K562 (cell line): ENCODE data around the gene COASY. TPM values are rescaled to one million over a fixed set of nuclear protein-coding genes. Genes with fewer than 3 reads are reported as not detected.
A peak's percentile ranks its signal among the peaks of the same experiment; 100 is the strongest.

ENCODE experiments used
- ELF4 ChIP-seq: fragments of 450-650 bp; formaldehyde crosslinking; IDR thresholded peaks from 2 replicates; pipeline ENCODE4 v1.4.0; 2022; ENCODE audit warnings: missing genetic modification characterization
- FOXK1 ChIP-seq: sonication (generic); formaldehyde crosslinking; IDR thresholded peaks from 2 replicates; pipeline ENCODE4 v1.8.0; 2022; ENCODE audit warnings: missing genetic modification reagents, mild to moderate bottlenecking, borderline replicate concordance
- FOXM1 ChIP-seq, 2 experiments: fragments of 450-650 bp in 1 of 2; sonication (generic) in 1 of 2; formaldehyde crosslinking in 1 of 2; IDR thresholded peaks; 2 replicates each; pipeline versions ENCODE4 v1.6.1 to v1.9.0; 2017 to 2022; ENCODE audit warnings: low read depth in 2 of 2, mild to moderate bottlenecking in 2 of 2, missing genetic modification reagents in 1 of 2, moderate library complexity in 1 of 2
- KDM1A ChIP-seq, 2 experiments: fragments of 450-650 bp; IDR thresholded peaks; 2 replicates each; pipeline ENCODE4 v1.6.1; 2016; ENCODE audit warnings: mild to moderate bottlenecking in 2 of 2
- MBD1 ChIP-seq: fragments of 250-450 bp; sonication (Bioruptor Pico); IDR thresholded peaks from 2 replicates; pipeline ENCODE4 v1.8.0; 2022; ENCODE audit warnings: inconsistent platforms
- NBN ChIP-seq: fragments of 450-650 bp; IDR thresholded peaks from 2 replicates; pipeline ENCODE4 v1.6.1; 2016; ENCODE audit warnings: low read depth, mild to moderate bottlenecking
- NFE2 ChIP-seq: IDR thresholded peaks from 2 replicates; pipeline ENCODE4 v1.6.1; 2014; ENCODE audit warnings: antibody characterized with exemption, low read depth
- POLR2G ChIP-seq: fragments of 200-400 bp; formaldehyde crosslinking; IDR thresholded peaks from 2 replicates; pipeline ENCODE4 v1.6.1; 2017; ENCODE audit warnings: low read depth, mild to moderate bottlenecking, antibody characterized with exemption, low read length, moderate library complexity
- SAFB ChIP-seq: fragments of 200-400 bp; formaldehyde crosslinking; IDR thresholded peaks from 2 replicates; pipeline ENCODE4 v1.6.1; 2017; ENCODE audit warnings: low read depth, low read length, borderline replicate concordance
- SMARCA5 ChIP-seq: fragments of 450-650 bp; IDR thresholded peaks from 2 replicates; pipeline ENCODE4 v1.6.1; 2016
- SPI1 ChIP-seq: IDR thresholded peaks from 2 replicates; pipeline ENCODE4 v1.6.1; 2011; ENCODE audit warnings: low read depth, low read length, control low read depth, borderline replicate concordance
- XRCC4 ChIP-seq: IDR thresholded peaks from one replicate; pipeline ENCODE4 v1.6.1; 2011; ENCODE audit not compliant: insufficient read depth, insufficient read length; ENCODE audit errors: extremely low read depth
- ZNF609 ChIP-seq: sonication (generic); formaldehyde crosslinking; IDR thresholded peaks from 2 replicates; pipeline ENCODE4 v1.8.1; 2023; ENCODE audit warnings: missing genetic modification reagents, mild to moderate bottlenecking, borderline replicate concordance
- ZNF830 ChIP-seq: fragments of 250-450 bp; sonication (Bioruptor Pico); IDR thresholded peaks from 2 replicates; pipeline ENCODE4 v1.5.0; 2021; ENCODE audit warnings: mild to moderate bottlenecking
- polyA plus RNA-seq, 8 experiments: library from polyadenylated mRNA; depleted of rRNA in 4 of 8; stranded (reverse) in 5 of 8; unstranded in 3 of 8; fragments of >200 nt; fragmentation: Nextera tagmentation in 2 of 8; fragmentation: Illumina TruSeq in 1 of 8; extraction: Ambion mirVana in 2 of 8; extraction: Trizol in 1 of 8; gene quantifications; 2 replicates each; pipeline versions ENCODE4 v1.2.1 to v1.2.3, GENCODE V29; 2011 to 2014; ENCODE audit warnings: inconsistent platforms in 1 of 8, missing spikeins in 1 of 8
- total RNA-seq, 7 experiments: library from RNA; depleted of rRNA in 6 of 7; stranded (reverse); fragments of >200 nt in 6 of 7; fragmentation: Illumina TruSeq in 2 of 7; extraction: Trizol in 2 of 7; gene quantifications; 2 replicates each; pipeline versions ENCODE4 v1.2.1 to v1.2.3, GENCODE V29; 2011 to 2021; ENCODE audit warnings: low replicate concordance in 1 of 7
- TF ChIP-seq, protein P1 (sequence below): fragments of 200-800 bp; sonication (Bioruptor generic); IDR thresholded peaks from 2 replicates; pipeline ENCODE4 v1.6.1; 2017; ENCODE audit warnings: missing genetic modification characterization, missing compliant biosample characterization

COASY gene
- total and polyA plus RNA-seq, 9 of the 15 experiments (the other 6 are each of a cell fraction or from before 2014, with no cell fraction given), result 25.4 to 175 (median 62.3) TPM

GRCh38 chr17:42517516-42517915 lies 44.4 kb upstream of the COASY start (continued):
- TF ChIP-seq, protein P1, sequence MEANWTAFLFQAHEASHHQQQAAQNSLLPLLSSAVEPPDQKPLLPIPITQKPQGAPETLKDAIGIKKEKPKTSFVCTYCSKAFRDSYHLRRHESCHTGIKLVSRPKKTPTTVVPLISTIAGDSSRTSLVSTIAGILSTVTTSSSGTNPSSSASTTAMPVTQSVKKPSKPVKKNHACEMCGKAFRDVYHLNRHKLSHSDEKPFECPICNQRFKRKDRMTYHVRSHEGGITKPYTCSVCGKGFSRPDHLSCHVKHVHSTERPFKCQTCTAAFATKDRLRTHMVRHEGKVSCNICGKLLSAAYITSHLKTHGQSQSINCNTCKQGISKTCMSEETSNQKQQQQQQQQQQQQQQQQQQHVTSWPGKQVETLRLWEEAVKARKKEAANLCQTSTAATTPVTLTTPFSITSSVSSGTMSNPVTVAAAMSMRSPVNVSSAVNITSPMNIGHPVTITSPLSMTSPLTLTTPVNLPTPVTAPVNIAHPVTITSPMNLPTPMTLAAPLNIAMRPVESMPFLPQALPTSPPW (CRISPR knock-in tag), result peak; percentile 49; the same call in 1 of the 2 replicates
- TF ChIP-seq NFE2 (no peak), SMARCA5 (no peak), SAFB (0 out of 2 replicates have a peak, but pooled peaks have one; percentile 58), XRCC4 (no peak), NBN (0 out of 2 replicates have a peak, but pooled peaks have one; percentile 28), FOXK1 (CRISPR knock-in tag) (no peak), KDM1A (IDR thresholded peaks at IDR 0.05) (no peak), ZNF830 (CRISPR knock-in tag) (no peak), MBD1 (CRISPR knock-in tag) (no peak), FOXM1 (IDR thresholded peaks at IDR 0.05; ENCODE audit: low read depth) (no peak), FOXM1 (CRISPR knock-in tag; IDR thresholded peaks at IDR 0.05; ENCODE audit: low read depth) (no peak), POLR2G (peak; percentile 46), ZNF609 (CRISPR knock-in tag) (no peak), ELF4 (no peak), SPI1 (peak; percentile 65)
